ENCODE measurements around the gene SPTLC3.
"Not testable (repeated sequence)": the region's sequence is repeated elsewhere in the genome, so short reads cannot be mapped to it uniquely, and the experiment has no call there.

SPTLC3 gene

GRCh38 chr20:12976720-12977309, 32.0 kb upstream of the SPTLC3 start:
- TF ChIP-seq, protein P1, sequence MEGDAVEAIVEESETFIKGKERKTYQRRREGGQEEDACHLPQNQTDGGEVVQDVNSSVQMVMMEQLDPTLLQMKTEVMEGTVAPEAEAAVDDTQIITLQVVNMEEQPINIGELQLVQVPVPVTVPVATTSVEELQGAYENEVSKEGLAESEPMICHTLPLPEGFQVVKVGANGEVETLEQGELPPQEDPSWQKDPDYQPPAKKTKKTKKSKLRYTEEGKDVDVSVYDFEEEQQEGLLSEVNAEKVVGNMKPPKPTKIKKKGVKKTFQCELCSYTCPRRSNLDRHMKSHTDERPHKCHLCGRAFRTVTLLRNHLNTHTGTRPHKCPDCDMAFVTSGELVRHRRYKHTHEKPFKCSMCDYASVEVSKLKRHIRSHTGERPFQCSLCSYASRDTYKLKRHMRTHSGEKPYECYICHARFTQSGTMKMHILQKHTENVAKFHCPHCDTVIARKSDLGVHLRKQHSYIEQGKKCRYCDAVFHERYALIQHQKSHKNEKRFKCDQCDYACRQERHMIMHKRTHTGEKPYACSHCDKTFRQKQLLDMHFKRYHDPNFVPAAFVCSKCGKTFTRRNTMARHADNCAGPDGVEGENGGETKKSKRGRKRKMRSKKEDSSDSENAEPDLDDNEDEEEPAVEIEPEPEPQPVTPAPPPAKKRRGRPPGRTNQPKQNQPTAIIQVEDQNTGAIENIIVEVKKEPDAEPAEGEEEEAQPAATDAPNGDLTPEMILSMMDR (IDR thresholded peaks at IDR 0.05; ENCODE audit: control insufficient read depth, extremely low read depth, insufficient read depth): no peak
- no peak for DNase-seq (ENCODE audit: low read depth)
- H3K4me3 ChIP-seq (ENCODE audit: low read depth, low read length): no peak overlapping the region

DNA sequence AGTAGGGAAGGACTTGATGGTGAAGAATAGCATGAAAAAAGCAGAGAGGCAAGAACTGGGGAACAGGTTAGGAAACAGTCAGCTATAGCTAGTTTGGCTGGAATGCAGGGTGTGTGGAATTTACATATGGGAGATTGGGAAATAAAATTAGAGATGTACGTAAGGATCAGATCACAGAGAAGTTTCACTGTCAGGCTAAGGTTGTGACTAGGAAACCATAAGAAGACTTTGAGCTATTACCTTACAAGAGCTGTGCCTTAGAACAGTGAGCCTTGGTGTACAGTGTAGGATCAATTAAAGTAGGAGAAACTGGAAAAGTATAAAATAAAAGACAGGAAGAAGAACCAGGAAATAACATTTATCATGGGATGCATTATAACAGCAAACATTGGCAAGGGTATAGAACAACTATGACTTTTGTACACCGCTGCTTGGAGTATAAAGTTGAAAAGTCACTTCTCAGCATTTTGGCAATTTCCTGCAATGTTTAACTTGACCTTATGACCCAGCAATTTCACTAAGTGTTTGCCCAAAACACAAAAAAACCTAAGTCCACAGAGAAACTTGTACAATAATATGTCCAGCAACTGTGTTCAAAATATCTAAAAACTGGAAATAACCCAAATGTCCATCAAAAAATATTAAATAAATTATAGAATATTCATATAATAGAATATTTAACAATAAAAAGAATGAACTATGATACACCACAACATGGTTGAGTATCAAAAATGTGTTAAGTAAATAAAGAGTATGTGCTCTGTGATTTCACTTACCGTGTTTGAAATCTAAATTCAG, 31.2 kb upstream of the SPTLC3 start:
- H3K4me3 ChIP-seq (ENCODE audit: low read depth, low read length): no peak overlapping the region
- DNase-seq (ENCODE audit: low read depth): no peak
- TF ChIP-seq, protein P1 (IDR thresholded peaks at IDR 0.05; ENCODE audit: control insufficient read depth, extremely low read depth, insufficient read depth): no peak

DNA sequence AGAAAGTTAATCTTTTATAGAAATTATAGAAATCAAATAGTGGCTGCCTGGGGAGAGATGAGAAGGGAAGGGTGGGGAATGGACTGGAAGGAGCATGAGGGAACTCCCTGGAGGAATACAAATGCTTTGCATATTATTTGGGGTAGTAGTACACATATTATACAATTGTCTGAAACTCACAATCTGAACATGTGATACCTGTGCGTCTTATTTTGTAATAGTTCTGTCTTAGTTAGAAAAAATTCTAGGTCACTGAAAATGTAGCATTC, 30.7 kb upstream of the SPTLC3 start:
- no peak overlapping the region for H3K4me3 ChIP-seq (ENCODE audit: low read depth, low read length)
- TF ChIP-seq, protein P1 (IDR thresholded peaks at IDR 0.05; ENCODE audit: control insufficient read depth, extremely low read depth, insufficient read depth): no peak
- DNase-seq (ENCODE audit: low read depth): no peak

GRCh38 chr20:12978613-12979495, 29.9 kb upstream of the SPTLC3 start:
- H3K4me3 ChIP-seq (ENCODE audit: low read depth, low read length): no peak overlapping the region
- TF ChIP-seq, protein P1 (IDR thresholded peaks at IDR 0.05; ENCODE audit: control insufficient read depth, extremely low read depth, insufficient read depth): no peak
- DNase-seq (ENCODE audit: low read depth): no peak

DNA sequence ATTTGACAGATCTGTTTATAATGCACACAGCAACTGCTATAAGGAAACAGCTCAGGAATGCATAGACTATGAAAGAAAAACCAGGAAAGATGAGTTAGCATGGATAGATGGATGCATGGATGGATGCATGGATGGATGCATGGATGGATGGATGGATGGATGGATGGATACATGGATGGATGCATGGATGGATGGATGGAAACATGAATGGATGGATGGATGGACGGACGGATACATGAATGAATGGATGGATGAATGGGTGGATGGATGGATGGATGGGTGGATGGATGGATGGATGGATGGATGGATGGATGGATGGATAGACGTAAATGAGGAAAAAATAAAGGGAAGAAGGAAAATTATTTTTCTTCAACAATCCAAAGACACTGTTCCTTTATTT, 29.1 kb upstream of the SPTLC3 start:
- not testable (repeated sequence) for DNase-seq (ENCODE audit: low read depth); H3K4me3 ChIP-seq (ENCODE audit: low read depth, low read length)

DNA sequence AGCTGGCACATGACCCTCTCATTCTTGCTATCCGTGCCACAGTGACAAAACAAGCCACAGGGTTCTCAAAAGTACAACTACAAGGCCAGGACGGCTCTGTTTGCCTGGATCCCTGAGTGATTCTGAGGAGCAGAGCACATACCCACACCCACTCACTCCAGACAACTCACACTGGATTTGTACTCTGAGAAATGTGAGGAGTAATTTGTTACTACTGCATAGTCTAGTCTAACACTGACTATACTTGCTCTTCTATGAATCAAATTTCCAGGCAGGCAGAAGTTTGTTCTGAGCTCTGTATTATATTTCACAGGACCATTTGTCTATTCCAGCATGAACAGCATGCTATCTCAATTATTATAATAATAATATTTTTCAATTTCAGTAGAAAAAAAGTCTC, 26.7 kb upstream of the SPTLC3 start:
- TF ChIP-seq, protein P1 (IDR thresholded peaks at IDR 0.05; ENCODE audit: control insufficient read depth, extremely low read depth, insufficient read depth): no peak
- no peak overlapping the region for H3K4me3 ChIP-seq (ENCODE audit: low read depth, low read length)
- no peak for DNase-seq (ENCODE audit: low read depth)

DNA sequence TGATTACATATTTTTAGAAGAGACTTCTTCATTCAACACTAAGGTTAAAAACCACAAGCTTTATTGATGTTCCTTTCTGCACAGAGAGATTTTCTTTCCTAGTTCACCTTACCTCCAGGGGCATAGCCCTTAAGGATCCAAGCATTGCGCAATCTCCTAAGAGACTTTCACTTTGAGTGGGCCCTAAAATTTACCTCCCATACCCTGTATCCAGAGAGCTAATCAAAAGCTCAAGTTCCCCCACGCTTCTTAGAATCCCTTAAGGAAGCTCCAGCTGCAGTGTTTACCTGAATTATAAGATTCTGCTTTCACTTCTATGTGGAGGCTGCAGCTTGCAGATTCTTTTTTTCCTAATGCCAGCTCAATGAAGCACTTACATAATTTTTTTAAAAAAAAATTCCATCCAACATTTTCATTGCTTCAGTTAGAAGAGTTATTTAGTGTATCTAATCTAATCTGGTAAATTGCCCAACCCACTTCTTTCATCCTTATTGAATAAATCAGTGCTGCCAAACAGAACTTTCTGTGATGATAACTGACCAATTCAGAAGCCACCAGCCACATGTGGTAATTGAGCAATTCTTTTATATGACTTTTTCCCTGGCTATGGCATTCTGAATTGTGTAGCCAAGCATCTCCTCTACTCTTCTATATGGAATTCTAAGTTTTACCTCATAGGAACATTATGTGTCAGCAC, 24.6 kb upstream of the SPTLC3 start:
- TF ChIP-seq, protein P1 (IDR thresholded peaks at IDR 0.05; ENCODE audit: control insufficient read depth, extremely low read depth, insufficient read depth): no peak
- no peak for DNase-seq (ENCODE audit: low read depth)
- H3K4me3 ChIP-seq (ENCODE audit: low read depth, low read length): no peak overlapping the region
